Globus pallidus (tissue), 1 donor: ENCODE measurements around the gene NAV2.

Experiments
- DNase-seq: peaks from one replicate; pipeline ENCODE4 v3.0.0-alpha.2; 2015; ENCODE audit warnings: low spot score

The NAV2 gene

GRCh38 chr11:19976281-19976941 is 263.8 kb downstream of the NAV2 start:
- DNase-seq: no peak

- DNase-seq: no peak
These were observed 265.3 kb downstream of the NAV2 start for GRCh38 chr11:19977941-19978340.

- DNase-seq: no peak
These were observed 266.3 kb downstream of the NAV2 start for GRCh38 chr11:19978668-19979518.

GRCh38 chr11:19979519-19979845 is 266.8 kb downstream of the NAV2 start:
- no peak for DNase-seq

GRCh38 chr11:19980388-19980787 is 267.8 kb downstream of the NAV2 start:
- no peak for DNase-seq

GRCh38 chr11:19980957-19981669 is 268.5 kb downstream of the NAV2 start:
- no peak for DNase-seq

- DNase-seq: no peak
These were observed 270.3 kb downstream of the NAV2 start for GRCh38 chr11:19982774-19983495.

- DNase-seq: no peak
These were observed 271.6 kb downstream of the NAV2 start for GRCh38 chr11:19984048-19984742.

GRCh38 chr11:19985111-19985510 is 272.5 kb downstream of the NAV2 start:
- no peak for DNase-seq

- DNase-seq: no peak
These were observed 274.7 kb downstream of the NAV2 start for GRCh38 chr11:19987331-19987801.

GRCh38 chr11:19988598-19988997 is 276.0 kb downstream of the NAV2 start:
- DNase-seq: peak; percentile 71

- no peak for DNase-seq
These were observed 276.6 kb downstream of the NAV2 start for GRCh38 chr11:19989191-19989590.

GRCh38 chr11:19992162-19992561 is 279.5 kb downstream of the NAV2 start:
- no peak for DNase-seq

- no peak for DNase-seq
These were observed 280.4 kb downstream of the NAV2 start for GRCh38 chr11:19992998-19993397.

GRCh38 chr11:19994672-19995071 is 282.0 kb downstream of the NAV2 start:
- DNase-seq: no peak

- DNase-seq: no peak
These were observed 282.5 kb downstream of the NAV2 start for GRCh38 chr11:19995145-19995544.

GRCh38 chr11:19996571-19996970 is 283.9 kb downstream of the NAV2 start:
- no peak for DNase-seq

- DNase-seq: no peak
These were observed 287.3 kb downstream of the NAV2 start for GRCh38 chr11:20000022-20000350.

- DNase-seq: peak; percentile 58
These were observed 287.9 kb downstream of the NAV2 start for GRCh38 chr11:20000351-20001134.

GRCh38 chr11:20002312-20003216 is 289.9 kb downstream of the NAV2 start:
- DNase-seq: no peak
